Neural progenitor cell (in vitro differentiated cells): ENCODE data around the gene CEP164. TPM values are rescaled to one million over a fixed set of nuclear protein-coding genes. Genes with fewer than 3 reads are reported as not detected.

ENCODE experiments used
- DNase-seq: peaks from one replicate; pipeline ENCODE4 v3.0.0-alpha.2; 2016; ENCODE audit warnings: low spot score
- H2AFZ ChIP-seq: fragments of 200-600 bp; sonication (generic); replicated peaks from 2 replicates; pipeline ENCODE4 v1.6.1; 2016; ENCODE audit warnings: antibody characterized with exemption
- H3F3A ChIP-seq: fragments of 200-600 bp; sonication (generic); 2 replicates; pipeline ENCODE4 v1.6.1; 2016; ENCODE audit warnings: antibody characterized with exemption, low read depth
- H3K27ac ChIP-seq: fragments of 200-600 bp; sonication (generic); 2 replicates; pipeline ENCODE4 v1.5.1; 2016; ENCODE audit warnings: mild to moderate bottlenecking
- H3K27me3 ChIP-seq: fragments of 200-600 bp; sonication (generic); 2 replicates; pipeline ENCODE4 v1.6.1; 2016; ENCODE audit warnings: mild to moderate bottlenecking, moderate library complexity
- H3K36me3 ChIP-seq: fragments of 200-600 bp; sonication (generic); 2 replicates; pipeline ENCODE4 v1.5.1; 2016
- H3K4me1 ChIP-seq: fragments of 200-600 bp; sonication (generic); 2 replicates; pipeline ENCODE4 v1.6.1; 2016; ENCODE audit warnings: mixed run types
- H3K4me2 ChIP-seq: fragments of 200-600 bp; sonication (generic); 2 replicates; pipeline ENCODE4 v1.6.1; 2016
- H3K4me3 ChIP-seq: fragments of 200-600 bp; sonication (generic); 2 replicates; pipeline ENCODE4 v1.5.1; 2016
- H3K79me2 ChIP-seq: fragments of 200-600 bp; sonication (generic); 2 replicates; pipeline ENCODE4 v1.6.1; 2016; ENCODE audit warnings: low read depth
- H3K9ac ChIP-seq: fragments of 200-600 bp; sonication (generic); 2 replicates; pipeline ENCODE4 v1.6.1; 2016
- H3K9me3 ChIP-seq: fragments of 200-600 bp; sonication (generic); 2 replicates; pipeline ENCODE4 v1.5.1; 2016; ENCODE audit warnings: low read depth
- H4K20me1 ChIP-seq: fragments of 200-600 bp; sonication (generic); 2 replicates; pipeline ENCODE4 v1.6.1; 2016; ENCODE audit warnings: low read depth
- H3K27ac Mint-ChIP-seq: 3 replicates; pipeline ENCODE4 v1.8.0; 2021; ENCODE audit warnings: mixed read lengths
- H3K27me3 Mint-ChIP-seq: 2 replicates; pipeline ENCODE4 v1.8.0; 2022; ENCODE audit warnings: low read depth, mild to moderate bottlenecking, inconsistent platforms, moderate library complexity, mixed read lengths; ENCODE audit not compliant: insufficient read depth
- H3K36me3 Mint-ChIP-seq: 3 replicates; pipeline ENCODE4 v1.8.0; 2021; ENCODE audit warnings: mixed read lengths
- H3K4me1 Mint-ChIP-seq: 3 replicates; pipeline ENCODE4 v1.8.0; 2021; ENCODE audit warnings: mixed read lengths
- H3K4me3 Mint-ChIP-seq: 3 replicates; pipeline ENCODE4 v1.8.0; 2021; ENCODE audit warnings: mild to moderate bottlenecking, moderate library complexity, mixed read lengths
- H3K9me3 Mint-ChIP-seq: 3 replicates; pipeline ENCODE4 v1.8.0; 2020; ENCODE audit warnings: mixed read lengths
- EZH2 ChIP-seq: fragments of 200-600 bp; sonication (generic); IDR thresholded peaks from 2 replicates; pipeline ENCODE4 v1.6.1; 2017; ENCODE audit warnings: antibody characterized with exemption, mild to moderate bottlenecking, moderate library complexity
- EZH2phosphoT487 ChIP-seq: fragments of 200-600 bp; sonication (generic); IDR thresholded peaks from 2 replicates; pipeline ENCODE4 v1.6.1; 2017; ENCODE audit warnings: antibody characterized with exemption
- total RNA-seq: library from RNA; depleted of rRNA; stranded (reverse); fragments of >200 nt; gene quantifications from 2 replicates; pipeline ENCODE4 v1.2.3, GENCODE V29; 2015; ENCODE audit warnings: low replicate concordance
- TF ChIP-seq, protein P1 (sequence below): fragments of 200-600 bp; sonication (generic); IDR thresholded peaks from 2 replicates; pipeline ENCODE4 v1.5.1; 2017; ENCODE audit warnings: antibody characterized with exemption, mild to moderate bottlenecking

Gene CEP164
- total RNA-seq, 1 donor from 2014 or later, result 24.2 TPM

DNA sequence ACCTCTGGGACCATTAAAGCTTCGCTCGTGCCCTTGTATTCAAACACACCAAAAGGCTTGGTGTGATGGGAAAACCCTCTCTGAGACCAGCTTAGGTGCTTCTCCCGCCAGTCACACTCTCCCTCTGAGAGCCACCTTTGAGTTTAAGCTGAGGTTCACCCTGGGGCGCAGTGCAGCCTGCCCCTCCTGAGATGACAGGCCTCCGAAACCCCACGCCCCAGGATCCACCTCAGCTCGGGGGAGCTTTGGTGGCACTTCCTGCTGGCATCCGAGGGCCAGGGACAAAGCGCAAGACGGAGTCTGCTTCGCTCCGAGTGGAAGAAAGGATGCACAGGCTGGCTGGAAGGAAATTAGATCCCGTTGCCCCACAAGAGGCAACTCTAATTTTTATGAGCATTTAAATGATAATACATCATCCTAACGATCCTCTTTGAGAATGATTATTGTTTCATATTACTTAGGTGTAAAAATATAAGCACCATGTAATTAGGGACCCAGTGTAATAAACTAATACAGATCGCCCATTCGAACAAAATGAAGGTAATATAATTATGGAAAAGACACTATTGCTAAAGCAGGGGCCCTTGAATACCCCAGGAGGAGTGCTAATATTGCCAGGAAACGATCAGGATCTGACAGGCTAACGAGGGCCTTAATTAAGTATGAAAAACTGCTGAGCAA lies 134.7 kb downstream of the CEP164 start:
- Histone ChIP-seq H4K20me1 (no peaks in the 10 kb centered on the region), H3K4me3 (no peak overlapping the region), H3K4me2 (no peak overlapping the region), H3K9ac (no peak overlapping the region), H3F3A (no peaks in the 10 kb centered on the region), H3K9me3 (no peaks in the 10 kb centered on the region), H3K27me3 (no peaks in the 10 kb centered on the region), H3K79me2 (no peaks in the 10 kb centered on the region), H3K27ac (no peak overlapping the region), H3K36me3 (no peaks in the 10 kb centered on the region), H2AFZ (no peak overlapping the region), H3K4me1 (no peaks in the 10 kb centered on the region)
- H3K4me3 Mint-ChIP-seq, result no peak overlapping the region
- no peak overlapping the region for H3K27ac Mint-ChIP-seq
- H3K9me3 Mint-ChIP-seq, result no peaks in the 10 kb centered on the region
- DNase-seq, result no peak
- H3K36me3 Mint-ChIP-seq, result no peaks in the 10 kb centered on the region
- TF ChIP-seq EZH2, result no peak
- TF ChIP-seq, protein P1, sequence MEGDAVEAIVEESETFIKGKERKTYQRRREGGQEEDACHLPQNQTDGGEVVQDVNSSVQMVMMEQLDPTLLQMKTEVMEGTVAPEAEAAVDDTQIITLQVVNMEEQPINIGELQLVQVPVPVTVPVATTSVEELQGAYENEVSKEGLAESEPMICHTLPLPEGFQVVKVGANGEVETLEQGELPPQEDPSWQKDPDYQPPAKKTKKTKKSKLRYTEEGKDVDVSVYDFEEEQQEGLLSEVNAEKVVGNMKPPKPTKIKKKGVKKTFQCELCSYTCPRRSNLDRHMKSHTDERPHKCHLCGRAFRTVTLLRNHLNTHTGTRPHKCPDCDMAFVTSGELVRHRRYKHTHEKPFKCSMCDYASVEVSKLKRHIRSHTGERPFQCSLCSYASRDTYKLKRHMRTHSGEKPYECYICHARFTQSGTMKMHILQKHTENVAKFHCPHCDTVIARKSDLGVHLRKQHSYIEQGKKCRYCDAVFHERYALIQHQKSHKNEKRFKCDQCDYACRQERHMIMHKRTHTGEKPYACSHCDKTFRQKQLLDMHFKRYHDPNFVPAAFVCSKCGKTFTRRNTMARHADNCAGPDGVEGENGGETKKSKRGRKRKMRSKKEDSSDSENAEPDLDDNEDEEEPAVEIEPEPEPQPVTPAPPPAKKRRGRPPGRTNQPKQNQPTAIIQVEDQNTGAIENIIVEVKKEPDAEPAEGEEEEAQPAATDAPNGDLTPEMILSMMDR, result no peak
- TF ChIP-seq EZH2phosphoT487, result no peak
- H3K27me3 Mint-ChIP-seq, result peaks cover 13% of the 10 kb centered on the region
- peaks cover 14% of the 10 kb centered on the region for H3K4me1 Mint-ChIP-seq

DNA sequence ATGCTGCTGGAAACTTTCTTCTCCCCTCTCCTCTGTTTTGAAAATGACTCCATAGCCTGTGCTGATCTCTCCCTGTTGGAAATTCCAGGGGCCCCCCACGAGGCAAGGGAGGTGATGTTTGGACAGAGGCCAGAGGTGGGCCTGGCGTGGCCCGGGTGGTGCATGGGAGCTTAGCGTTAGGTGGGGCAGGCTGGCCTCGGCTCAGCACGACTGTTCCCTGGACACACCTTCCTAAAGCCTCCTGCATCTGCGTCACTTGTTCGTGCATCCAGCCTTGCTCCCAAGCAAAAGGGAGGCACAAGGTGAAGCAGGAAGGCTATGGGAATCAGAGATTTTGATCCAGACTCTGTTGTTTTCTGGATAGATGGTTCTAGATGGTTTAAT lies 135.2 kb downstream of the CEP164 start:
- H3K9ac ChIP-seq, result no peak overlapping the region
- H3F3A ChIP-seq, result no peaks in the 10 kb centered on the region
- TF ChIP-seq, protein P1, result no peak
- no peak for TF ChIP-seq EZH2
- no peak overlapping the region for H2AFZ ChIP-seq
- Mint-ChIP-seq H3K27me3 (peaks cover 13% of the 10 kb centered on the region), H3K36me3 (no peaks in the 10 kb centered on the region), H3K4me1 (peaks cover 16% of the 10 kb centered on the region), H3K9me3 (no peaks in the 10 kb centered on the region), H3K27ac (no peak overlapping the region), H3K4me3 (no peak overlapping the region)
- DNase-seq, result no peak
- H3K36me3 ChIP-seq, result no peaks in the 10 kb centered on the region
- no peak overlapping the region for H3K4me2 ChIP-seq
- H3K4me3 ChIP-seq, result no peak overlapping the region
- no peak overlapping the region for H3K27ac ChIP-seq
- H3K9me3 ChIP-seq, result no peaks in the 10 kb centered on the region
- no peaks in the 10 kb centered on the region for H3K79me2 ChIP-seq
- no peaks in the 10 kb centered on the region for H3K4me1 ChIP-seq
- H3K27me3 ChIP-seq, result no peaks in the 10 kb centered on the region
- no peaks in the 10 kb centered on the region for H4K20me1 ChIP-seq

Other genes starting within 250 kb of the CEP164 start
- gene SIK3, start 229.4 kb upstream of the CEP164 start, total RNA-seq, result 19.7 and 24.4 TPM in 2 replicates
- 161 and 203 TPM in 2 replicates for gene PAFAH1B2, start 183.6 kb upstream of the CEP164 start, total RNA-seq
- 13.3 and 20.5 TPM in 2 replicates for gene SIDT2, start 149.1 kb upstream of the CEP164 start, total RNA-seq
- gene TAGLN, start 128.5 kb upstream of the CEP164 start, total RNA-seq, result 24.5 and 34.0 TPM in 2 replicates
- gene PCSK7, start 95.8 kb upstream of the CEP164 start, total RNA-seq, result 14.2 and 36.6 TPM in 2 replicates
- 20.9 and 43.6 TPM in 2 replicates for gene RNF214, start 95.2 kb upstream of the CEP164 start, total RNA-seq
- 7.6 and 10.3 TPM in 2 replicates for gene BACE1-AS, start 36.5 kb upstream of the CEP164 start, total RNA-seq
- gene BACE1, start 11.6 kb upstream of the CEP164 start, total RNA-seq, result 8.2 and 16.3 TPM in 2 replicates